Testis (tissue), 2 donors: ENCODE results near the gene GGT5.

Source experiments
- CTCF ChIP-seq, 3 experiments: fragments of 450-650 bp in 2 of 3; fragments of 200-600 bp in 1 of 3; sonication (generic) in 1 of 3; IDR thresholded peaks; one replicate each; pipeline ENCODE4 v1.5.1; 2016 to 2019; ENCODE audit warnings: antibody characterized with exemption in 3 of 3, mild to moderate bottlenecking in 2 of 3, moderate library complexity in 1 of 3
- POLR2A ChIP-seq: fragments of 450-650 bp; IDR thresholded peaks from one replicate; pipeline ENCODE4 v1.6.1; 2017; ENCODE audit warnings: antibody characterized with exemption, mild to moderate bottlenecking, moderate library complexity

GRCh38 chr22:24231706-24232105 lies 13.2 kb downstream of the GGT5 start:
- TF ChIP-seq CTCF (IDR thresholded peaks at IDR 0.05) = no peak
- TF ChIP-seq POLR2A = no peak
